Naive B cell (primary cell): Measurements from ENCODE around the gene GNPTG. TPM values are rescaled to one million over a fixed set of nuclear protein-coding genes. Genes with fewer than 3 reads are reported as not detected.

Source experiments
- polyA plus RNA-seq, 6 donors: library from polyadenylated mRNA; unstranded; fragments of 300-500 nt; fragmentation: Illumina TruSeq; gene quantifications; one replicate each; pipeline ENCODE4 v1.2.3, GENCODE V29; 2021; ENCODE audit warnings: low read depth in 6 of 6

The GNPTG gene
- polyA plus RNA-seq, 6 donors from 2014 or later = 39.7 to 52.1 (median 44.6) TPM

Other genes starting within 250 kb of the GNPTG start
- gene CACNA1H, start 198.8 kb upstream of the GNPTG start, polyA plus RNA-seq = not detected
- not detected for gene TPSG1, start 126.7 kb upstream of the GNPTG start, polyA plus RNA-seq
- not detected for gene TPSB2, start 121.7 kb upstream of the GNPTG start, polyA plus RNA-seq
- gene TPSAB1, start 111.2 kb upstream of the GNPTG start, polyA plus RNA-seq = not detected
- gene TPSD1, start 95.9 kb upstream of the GNPTG start, polyA plus RNA-seq = not detected
- 100 to 1,000 TPM in 5 of 6 donors, 10 to 100 TPM in 1; 99.5 to 121 (median 114) TPM for gene UBE2I, start 42.3 kb upstream of the GNPTG start, polyA plus RNA-seq
- gene BAIAP3, start 18.3 kb upstream of the GNPTG start, polyA plus RNA-seq = 1 to 10 TPM in 1 of 6 donors, under 1 TPM in 4, not detected in 1; 0.20 to 1.3 (median 0.67) TPM
- gene TSR3, start 53 bp upstream of the GNPTG start, polyA plus RNA-seq = 100 to 1,000 TPM in 3 of 6 donors, 10 to 100 TPM in 3; 87.9 to 103 (median 99.1) TPM
- 10 to 100 TPM in 1 of 6 donors, 1 to 10 TPM in 5; 7.2 to 25.7 (median 9.2) TPM for gene UNKL, start 62.8 kb downstream of the GNPTG start, polyA plus RNA-seq
- 10 to 100 TPM; 39.8 to 65.5 (median 46.2) TPM for gene UQCC4, start 68.8 kb downstream of the GNPTG start, polyA plus RNA-seq
- gene PERCC1, start 79.1 kb downstream of the GNPTG start, polyA plus RNA-seq = not detected
- gene CCDC154, start 92.6 kb downstream of the GNPTG start, polyA plus RNA-seq = under 1 TPM in 2 of 6 donors, not detected in 4; 0.16 to 0.26 TPM
- gene CLCN7, start 123.1 kb downstream of the GNPTG start, polyA plus RNA-seq = 10 to 100 TPM; 48.6 to 92.2 (median 61.4) TPM
- gene PTX4, start 137.0 kb downstream of the GNPTG start, polyA plus RNA-seq = not detected
- 10 to 100 TPM; 17.3 to 37.1 (median 26.3) TPM for gene TELO2, start 141.4 kb downstream of the GNPTG start, polyA plus RNA-seq
- gene TMEM204, start 181.7 kb downstream of the GNPTG start, polyA plus RNA-seq = 10 to 100 TPM in 2 of 6 donors, 1 to 10 TPM in 4; 5.2 to 23.9 (median 6.6) TPM